GM10266 (cell line): ENCODE measurements around the gene ELP5.

ENCODE experiments used
- DNase-seq: peaks from one replicate; pipeline ENCODE4 v3.0.0; 2012; ENCODE audit errors: extremely low spot score
- CTCF ChIP-seq: IDR thresholded peaks from 2 replicates; pipeline ENCODE4 v1.5.1; 2012; ENCODE audit warnings: mild to moderate bottlenecking, low read depth; ENCODE audit not compliant: control insufficient read depth, insufficient read depth; ENCODE audit errors: missing control alignments

Gene ELP5

GRCh38 chr17:7306911-7307685, 55.1 kb downstream of the ELP5 start, which contains the start of gene EIF5A:
EIF5A (plus strand) TSS chr17:7307628; CDS start chr17:7309636, 2,008 bp downstream.
- no peak for TF ChIP-seq CTCF
- peak; percentile 99 for DNase-seq

DNA sequence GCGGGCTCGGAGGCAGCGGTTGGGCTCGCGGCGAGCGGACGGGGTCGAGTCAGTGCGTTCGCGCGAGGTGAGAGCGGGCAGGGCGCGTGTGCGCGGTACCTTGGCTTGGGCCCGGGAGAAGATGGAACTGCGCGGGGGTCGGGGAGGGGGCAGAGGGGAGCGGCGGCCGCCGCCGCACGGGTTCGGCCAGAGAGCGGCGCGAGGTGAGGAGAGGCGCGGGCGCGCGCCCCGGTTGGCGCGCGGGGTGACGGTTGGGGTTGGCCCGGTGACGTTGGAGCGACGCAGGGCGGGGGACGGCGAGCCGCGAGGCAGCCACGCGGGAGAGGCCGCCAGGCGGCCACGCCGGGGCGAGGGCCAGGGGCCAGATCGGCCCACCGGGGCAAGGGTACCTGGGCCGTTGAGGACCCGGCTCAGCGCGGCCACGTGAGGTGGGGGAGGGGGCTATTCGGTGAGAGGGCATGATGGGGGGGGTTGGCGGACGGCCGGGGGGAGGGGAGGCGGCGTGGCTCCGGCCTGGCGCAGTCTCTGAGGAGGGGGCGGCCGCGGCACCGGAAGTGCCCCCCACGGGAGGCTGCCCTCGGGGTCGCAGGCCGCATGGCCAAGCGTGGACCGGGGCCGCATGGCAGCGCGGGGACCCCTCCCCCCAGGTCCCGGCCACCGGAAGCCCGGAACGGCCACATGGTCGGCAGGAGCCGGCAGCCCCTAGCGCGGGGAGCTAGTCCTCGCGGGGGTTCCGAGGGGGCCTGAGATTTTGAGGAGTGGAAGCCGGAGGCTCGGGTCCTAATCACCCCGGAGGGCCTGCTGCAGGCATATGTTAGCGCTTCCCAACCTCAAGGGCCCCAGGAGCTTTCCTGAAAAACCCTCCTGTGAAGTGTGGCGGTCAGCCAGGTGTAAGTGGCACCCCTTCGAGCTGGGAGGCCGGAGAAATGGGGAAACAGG, 55.9 kb downstream of the ELP5 start:
- no peak for TF ChIP-seq CTCF
- DNase-seq = no peak

DNA sequence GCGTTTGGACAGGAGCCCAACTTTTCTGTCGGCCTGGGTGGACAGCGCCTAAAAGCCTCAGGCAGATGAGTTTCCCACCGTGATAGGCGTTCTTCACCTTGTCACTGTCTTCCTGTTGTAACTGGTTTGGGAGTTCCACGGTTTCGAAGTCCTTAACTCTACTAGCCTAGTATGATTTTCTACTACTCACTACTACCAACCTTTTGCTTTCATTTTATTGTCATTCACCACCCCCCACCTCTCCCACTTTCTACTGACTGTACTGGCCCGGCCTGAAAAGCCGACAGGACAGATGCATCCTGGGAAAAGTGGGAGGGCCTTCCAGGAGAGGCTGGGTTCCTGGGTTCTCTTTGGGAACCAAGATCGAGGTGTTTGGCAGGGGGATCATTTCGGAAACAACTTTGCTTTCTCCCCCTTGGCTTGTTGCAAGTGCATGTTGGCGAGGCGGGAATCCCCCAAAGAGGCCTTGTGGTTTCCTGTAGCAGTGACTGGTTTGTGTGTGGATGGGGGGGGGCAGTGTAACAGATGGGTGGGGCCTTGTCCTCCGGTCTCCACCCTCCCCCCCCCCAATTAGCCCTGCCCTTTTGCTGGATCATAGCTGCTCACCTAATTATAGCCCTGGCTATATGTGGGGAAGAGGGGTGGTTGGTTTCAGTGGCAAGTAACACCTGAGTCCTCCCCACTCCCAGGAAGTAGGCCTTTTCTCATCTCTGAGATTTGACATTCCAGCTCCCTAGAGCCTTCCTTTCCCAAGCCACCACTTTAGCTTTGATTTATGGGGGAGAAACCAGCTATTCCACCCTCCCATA, 56.8 kb downstream of the ELP5 start:
- no peak for TF ChIP-seq CTCF
- peak; percentile 87 for DNase-seq
